Natural killer cell treated with Interleukin-12 subunit alpha and Interleukin-12 subunit beta and Interleukin-15 and Interleukin-18, amount 100 ng/mL, for 72 hours (primary cell): ENCODE measurements around the gene FRS2. TPM values are rescaled to one million over a fixed set of nuclear protein-coding genes. Genes with fewer than 3 reads are reported as not detected.
"Not testable (repeated sequence)": the region's sequence is repeated elsewhere in the genome, so short reads cannot be mapped to it uniquely, and the experiment has no call there.

Source experiments
- ATAC-seq, 2 donors: fragments of 150-1000 bp; cut with Tn5 transposase in 1 of 2; sonication (Bioruptor Pico), chemical (Tn5 transposase) in 1 of 2; 2 replicates each; pipeline ENCODE4 v1.10.0; 2021
- DNase-seq: peaks from one replicate; pipeline ENCODE4 v3.0.0; 2022; ENCODE audit warnings: low spot score
- H3K27ac Mint-ChIP-seq, 2 donors: 1 replicate in 1 of 2; 2 replicates in 1 of 2; pipeline ENCODE4 v1.8.0; 2022; ENCODE audit warnings: mixed read lengths in 2 of 2, mild to moderate bottlenecking in 1 of 2, moderate library complexity in 1 of 2
- H3K27me3 Mint-ChIP-seq, 2 donors: 1 replicate in 1 of 2; 2 replicates in 1 of 2; pipeline ENCODE4 v1.8.0; 2022; ENCODE audit warnings: mixed read lengths in 2 of 2
- H3K36me3 Mint-ChIP-seq: one replicate; pipeline ENCODE4 v1.8.0; 2022; ENCODE audit warnings: mixed read lengths
- H3K4me1 Mint-ChIP-seq, 2 donors: 1 replicate in 1 of 2; 2 replicates in 1 of 2; pipeline ENCODE4 v1.8.0; 2022; ENCODE audit warnings: low read depth in 2 of 2, mixed read lengths in 2 of 2, mild to moderate bottlenecking in 1 of 2
- H3K4me3 Mint-ChIP-seq: one replicate; pipeline ENCODE4 v1.8.0; 2022; ENCODE audit warnings: mixed read lengths
- H3K9me3 Mint-ChIP-seq: 2 replicates; pipeline ENCODE4 v1.8.0; 2022; ENCODE audit warnings: mixed read lengths
- total RNA-seq, 2 donors: library from RNA; stranded (reverse); gene quantifications; one replicate each; pipeline ENCODE4 v1.2.3, GENCODE V29; 2022

The FRS2 gene
- total RNA-seq, 2 donors from 2014 or later: 15.2 to 17.6 TPM

- Mint-ChIP-seq H3K36me3 (no peaks in the 10 kb centered on the region), H3K27me3 (peaks cover 0 to 2% of the 10 kb centered on the region in 2 donors), H3K9me3 (no peaks in the 10 kb centered on the region), H3K27ac (no peak overlapping the region), H3K4me3 (no peak overlapping the region), H3K4me1 (no peaks in the 10 kb centered on the region)
- DNase-seq (no peak), ATAC-seq (no peak)
Observed at GRCh38 chr12:69442894-69443293, 27.3 kb upstream of the FRS2 start.

DNA sequence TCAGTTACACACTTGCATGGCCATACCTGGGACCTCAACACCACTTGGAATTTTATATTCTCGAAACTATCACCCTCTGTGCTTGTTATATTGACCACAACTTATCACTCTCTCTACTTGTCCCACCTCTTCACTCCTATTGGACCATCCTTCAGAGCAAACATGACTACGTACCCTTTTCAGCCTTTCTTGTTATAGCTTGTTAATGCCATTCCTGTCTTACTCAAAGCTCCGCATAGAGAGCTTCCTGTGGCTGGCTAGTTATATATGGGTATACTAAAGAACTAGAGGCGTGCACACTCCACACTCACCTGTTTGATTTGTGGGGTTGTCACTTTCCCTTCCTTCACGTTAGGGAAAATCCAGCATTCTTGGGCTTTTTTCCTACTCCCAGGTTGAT, 26.3 kb upstream of the FRS2 start:
- H3K27ac Mint-ChIP-seq: no peak overlapping the region

DNA sequence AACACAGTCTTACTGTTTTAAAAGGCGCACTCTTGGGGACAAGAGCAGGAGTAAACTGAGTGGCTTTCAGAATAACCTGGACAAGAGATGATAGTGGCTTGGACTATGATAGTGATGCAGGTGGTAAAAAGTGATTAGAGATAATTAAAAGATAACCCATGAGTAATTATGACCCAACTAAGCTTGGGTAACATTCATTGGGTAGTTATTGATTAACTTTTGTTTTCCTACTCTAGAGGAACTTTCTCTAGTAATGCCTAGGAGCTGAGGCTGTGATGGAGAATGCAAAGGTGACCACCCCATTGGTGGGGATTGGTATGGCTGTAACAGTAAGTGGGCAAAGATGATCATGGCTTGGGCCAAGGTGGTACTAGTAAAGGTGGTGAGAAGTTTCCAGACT, 22.3 kb upstream of the FRS2 start:
- peaks cover 0 to 2% of the 10 kb centered on the region in 2 donors for H3K27me3 Mint-ChIP-seq
- DNase-seq: no peak
- no peaks in the 10 kb centered on the region for H3K36me3 Mint-ChIP-seq
- H3K4me3 Mint-ChIP-seq: no peak overlapping the region
- no peaks in the 10 kb centered on the region for H3K9me3 Mint-ChIP-seq
- no peak overlapping the region for H3K27ac Mint-ChIP-seq
- no peak for ATAC-seq
- no peaks in the 10 kb centered on the region for H3K4me1 Mint-ChIP-seq

More for the DNA sequence above, 26.3 kb upstream of the FRS2 start:
- Mint-ChIP-seq H3K9me3 (no peaks in the 10 kb centered on the region), H3K36me3 (no peaks in the 10 kb centered on the region), H3K4me3 (no peak overlapping the region), H3K27me3 (peaks cover 0 to 2% of the 10 kb centered on the region in 2 donors), H3K4me1 (no peaks in the 10 kb centered on the region)
- ATAC-seq (no peak), DNase-seq (no peak)

DNA sequence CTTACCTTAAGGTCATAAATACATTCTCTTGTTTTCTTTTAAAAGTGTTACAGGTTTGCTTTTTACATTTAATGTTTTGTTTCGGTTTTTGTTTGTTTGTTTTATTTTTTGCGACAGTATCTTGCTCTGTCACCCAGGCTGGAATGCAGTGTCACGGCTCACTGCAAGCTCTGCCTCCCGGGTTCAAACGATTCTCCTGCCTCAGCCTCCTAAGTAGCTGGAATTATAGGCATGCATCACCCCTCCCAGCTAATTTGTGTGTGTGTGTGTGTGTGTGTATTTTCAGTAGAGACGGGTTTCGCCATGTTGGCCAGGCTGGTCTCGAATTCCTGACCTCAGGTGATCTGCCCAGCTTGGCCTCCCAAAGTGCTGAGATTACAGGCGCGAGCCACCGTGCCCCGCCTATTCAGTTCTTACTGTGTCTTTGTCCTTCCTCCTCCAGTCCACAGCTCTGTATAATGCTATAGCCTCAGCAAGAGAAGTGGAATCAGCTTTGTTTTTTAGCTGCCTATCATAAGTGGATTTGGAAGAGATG, 17.5 kb upstream of the FRS2 start:
- H3K27me3 Mint-ChIP-seq: not testable (repeated sequence)

GRCh38 chr12:69456239-69456638, 13.9 kb upstream of the FRS2 start:
- H3K9me3 Mint-ChIP-seq: no peaks in the 10 kb centered on the region
- peaks cover 11 to 13% of the 10 kb centered on the region in 2 donors for H3K27me3 Mint-ChIP-seq
- no peak overlapping the region for H3K27ac Mint-ChIP-seq
- ATAC-seq (no peak), DNase-seq (no peak)
- H3K4me1 Mint-ChIP-seq: no peaks in the 10 kb centered on the region
- no peaks in the 10 kb centered on the region for H3K36me3 Mint-ChIP-seq
- no peak overlapping the region for H3K4me3 Mint-ChIP-seq

More for the DNA sequence above, 17.5 kb upstream of the FRS2 start:
- not testable (repeated sequence) for H3K27ac Mint-ChIP-seq, H3K4me3 Mint-ChIP-seq, ATAC-seq, H3K9me3 Mint-ChIP-seq, H3K4me1 Mint-ChIP-seq, DNase-seq, H3K36me3 Mint-ChIP-seq

- no peaks in the 10 kb centered on the region for H3K4me1 Mint-ChIP-seq
- no peak overlapping the region for H3K27ac Mint-ChIP-seq
- no peak for ATAC-seq
- DNase-seq: no peak
- no peaks in the 10 kb centered on the region for H3K9me3 Mint-ChIP-seq
- H3K27me3 Mint-ChIP-seq: peaks cover 14 to 18% of the 10 kb centered on the region in 2 donors
- no peaks in the 10 kb centered on the region for H3K36me3 Mint-ChIP-seq
- no peak overlapping the region for H3K4me3 Mint-ChIP-seq
Observed at GRCh38 chr12:69457433-69457832, 12.8 kb upstream of the FRS2 start.

DNA sequence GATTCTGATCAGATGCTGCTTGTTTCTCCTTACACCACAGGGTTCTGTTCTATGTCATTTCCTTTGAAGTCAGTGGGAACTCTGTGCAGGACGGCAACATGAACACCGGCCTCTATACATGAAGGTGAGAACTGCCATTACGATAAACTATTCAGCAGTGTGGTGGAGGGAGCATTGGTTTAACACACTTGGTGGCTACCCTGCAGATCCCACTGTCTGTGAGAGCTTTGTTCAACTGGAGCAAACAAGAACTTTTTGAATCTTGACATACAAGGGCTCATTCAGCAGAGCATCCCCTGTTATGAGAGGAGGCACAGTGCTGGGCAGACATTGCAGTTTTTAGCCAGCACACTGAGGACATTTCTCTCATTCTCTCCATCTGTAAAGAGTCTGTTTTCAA, 10.7 kb upstream of the FRS2 start:
- Mint-ChIP-seq H3K4me3 (no peak overlapping the region), H3K27me3 (peaks cover 11 to 13% of the 10 kb centered on the region in 2 donors), H3K4me1 (no peaks in the 10 kb centered on the region), H3K27ac (no peak overlapping the region), H3K36me3 (no peaks in the 10 kb centered on the region), H3K9me3 (no peaks in the 10 kb centered on the region)
- no peak for DNase-seq
- ATAC-seq: no peak

DNA sequence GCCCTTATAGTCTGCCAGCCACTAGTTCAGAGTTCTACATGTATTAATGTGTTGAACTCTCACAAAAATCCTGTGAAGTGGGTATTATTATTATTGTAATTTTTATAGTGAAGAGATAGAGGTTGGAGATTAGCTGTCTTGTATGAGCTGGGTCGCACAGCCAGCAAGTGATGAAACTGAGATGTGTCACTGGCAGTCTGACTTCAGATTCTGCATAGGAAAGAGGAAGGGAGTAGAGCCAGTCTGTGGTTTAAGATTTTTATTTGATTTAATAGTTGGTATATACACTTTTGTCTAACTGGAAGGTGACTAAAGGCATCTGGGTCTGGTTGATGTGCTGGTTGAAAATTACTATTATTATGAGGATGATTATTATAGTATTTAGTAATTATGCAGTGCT, 5.8 kb upstream of the FRS2 start:
- no peak for DNase-seq
- H3K4me1 Mint-ChIP-seq: no peaks in the 10 kb centered on the region

DNA sequence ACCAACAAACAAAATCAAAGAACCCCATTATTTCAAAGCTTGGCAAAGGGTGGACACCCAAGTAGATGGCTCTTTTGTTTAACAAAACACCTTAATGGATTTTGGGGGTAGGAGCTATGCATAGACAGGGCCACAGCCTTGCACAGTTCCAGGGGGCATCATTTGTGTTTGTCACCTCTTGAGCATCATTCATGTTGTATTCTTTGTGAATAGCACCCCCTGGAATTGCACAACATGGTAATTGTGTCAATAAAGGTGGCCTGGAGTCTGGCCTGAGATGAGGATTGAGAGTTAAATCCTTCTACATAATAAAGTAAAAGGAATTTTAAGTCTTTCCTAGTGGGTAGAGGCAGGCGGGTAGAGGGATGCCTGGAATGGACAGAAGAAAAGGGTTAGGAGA, 3.3 kb upstream of the FRS2 start:
- no peak for ATAC-seq

More for the DNA sequence above, 5.8 kb upstream of the FRS2 start:
- Mint-ChIP-seq H3K9me3 (no peaks in the 10 kb centered on the region), H3K36me3 (no peaks in the 10 kb centered on the region), H3K4me3 (no peak overlapping the region), H3K27ac (no peak overlapping the region), H3K27me3 (peaks cover 6 to 12% of the 10 kb centered on the region in 2 donors)
- no peak for ATAC-seq

DNA sequence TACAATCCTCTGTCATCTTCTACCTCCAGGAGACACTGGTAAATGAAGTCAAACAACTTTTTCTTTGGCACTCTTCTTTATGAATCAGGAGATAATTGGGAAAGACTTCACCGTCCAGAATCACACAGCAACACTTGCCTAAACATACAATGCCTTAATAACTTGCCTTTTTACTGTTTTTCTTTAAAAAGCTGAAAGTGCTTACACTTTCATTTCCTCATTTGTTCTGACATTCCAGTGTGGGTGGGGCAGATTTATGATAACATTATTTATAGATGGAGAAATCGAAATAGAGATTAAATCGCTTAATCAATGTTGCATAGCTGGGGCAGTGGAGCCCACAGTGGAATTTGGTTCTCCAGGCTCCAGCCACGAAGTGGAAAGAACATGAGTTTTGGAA, 2.8 kb upstream of the FRS2 start:
- DNase-seq (no peak), ATAC-seq (no peak)
- H3K36me3 Mint-ChIP-seq: no peaks in the 10 kb centered on the region
- peaks cover 14% of the 10 kb centered on the region in 2 donors for H3K4me1 Mint-ChIP-seq
- no peak overlapping the region for H3K4me3 Mint-ChIP-seq
- H3K27me3 Mint-ChIP-seq: peaks cover 2 to 6% of the 10 kb centered on the region in 2 donors
- no peak overlapping the region for H3K27ac Mint-ChIP-seq
- no peaks in the 10 kb centered on the region for H3K9me3 Mint-ChIP-seq

More for the DNA sequence above, 3.3 kb upstream of the FRS2 start:
- H3K4me3 Mint-ChIP-seq: no peak overlapping the region
- no peaks in the 10 kb centered on the region for H3K9me3 Mint-ChIP-seq
- H3K27me3 Mint-ChIP-seq: peaks cover 6% of the 10 kb centered on the region in 2 donors
- DNase-seq: no peak
- no peak overlapping the region for H3K27ac Mint-ChIP-seq
- peaks cover 9% of the 10 kb centered on the region in 2 donors for H3K4me1 Mint-ChIP-seq
- no peaks in the 10 kb centered on the region for H3K36me3 Mint-ChIP-seq

- Mint-ChIP-seq H3K27ac (no peak overlapping the region), H3K27me3 (peaks cover 0 to 6% of the 10 kb centered on the region in 2 donors), H3K4me1 (peaks cover 18 to 24% of the 10 kb centered on the region in 2 donors), H3K36me3 (no peaks in the 10 kb centered on the region), H3K9me3 (no peaks in the 10 kb centered on the region), H3K4me3 (no peak overlapping the region)
- ATAC-seq: no peak
- DNase-seq: no peak
Observed at GRCh38 chr12:69468237-69469026, 1.8 kb upstream of the FRS2 start.

DNA sequence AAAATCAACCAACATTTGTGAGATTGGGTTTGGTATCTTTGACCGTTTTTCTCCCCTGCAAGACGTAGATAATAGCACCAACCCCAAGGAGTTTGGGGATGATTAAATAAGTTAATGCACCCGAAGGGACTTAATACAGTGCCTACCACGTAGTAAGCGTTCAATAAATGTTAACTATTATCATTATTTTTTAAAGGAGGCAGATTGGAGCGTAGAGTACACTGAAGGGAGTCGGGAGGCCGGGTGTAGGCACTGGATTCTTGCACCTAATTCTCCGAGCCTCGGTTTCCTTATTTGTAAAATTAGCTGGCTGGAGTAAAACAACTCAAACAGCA, 367 bp upstream of the FRS2 start:
- Mint-ChIP-seq H3K27me3 (peaks cover 0 to under 1% of the 10 kb centered on the region in 2 donors), H3K4me3 (peak overlapping the region; percentile 84), H3K36me3 (no peaks in the 10 kb centered on the region), H3K4me1 (peaks cover 25 to 34% of the 10 kb centered on the region in 2 donors), H3K27ac (peak overlapping the region; percentile 79 to 93), H3K9me3 (no peaks in the 10 kb centered on the region)
- ATAC-seq: peak in 1 of 2 donors; percentile 22
- DNase-seq: no peak

- ATAC-seq: no peak
- DNase-seq: no peak
- H3K4me1 Mint-ChIP-seq: peaks cover 28 to 45% of the 10 kb centered on the region in 2 donors
- H3K9me3 Mint-ChIP-seq: no peaks in the 10 kb centered on the region
- H3K4me3 Mint-ChIP-seq: peak overlapping the region; percentile 84
- H3K27me3 Mint-ChIP-seq: no peaks in the 10 kb centered on the region
- peak overlapping the region; percentile 79 to 93 for H3K27ac Mint-ChIP-seq
- no peaks in the 10 kb centered on the region for H3K36me3 Mint-ChIP-seq
Observed at GRCh38 chr12:69471076-69471430, 865 bp downstream of the FRS2 start.

DNA sequence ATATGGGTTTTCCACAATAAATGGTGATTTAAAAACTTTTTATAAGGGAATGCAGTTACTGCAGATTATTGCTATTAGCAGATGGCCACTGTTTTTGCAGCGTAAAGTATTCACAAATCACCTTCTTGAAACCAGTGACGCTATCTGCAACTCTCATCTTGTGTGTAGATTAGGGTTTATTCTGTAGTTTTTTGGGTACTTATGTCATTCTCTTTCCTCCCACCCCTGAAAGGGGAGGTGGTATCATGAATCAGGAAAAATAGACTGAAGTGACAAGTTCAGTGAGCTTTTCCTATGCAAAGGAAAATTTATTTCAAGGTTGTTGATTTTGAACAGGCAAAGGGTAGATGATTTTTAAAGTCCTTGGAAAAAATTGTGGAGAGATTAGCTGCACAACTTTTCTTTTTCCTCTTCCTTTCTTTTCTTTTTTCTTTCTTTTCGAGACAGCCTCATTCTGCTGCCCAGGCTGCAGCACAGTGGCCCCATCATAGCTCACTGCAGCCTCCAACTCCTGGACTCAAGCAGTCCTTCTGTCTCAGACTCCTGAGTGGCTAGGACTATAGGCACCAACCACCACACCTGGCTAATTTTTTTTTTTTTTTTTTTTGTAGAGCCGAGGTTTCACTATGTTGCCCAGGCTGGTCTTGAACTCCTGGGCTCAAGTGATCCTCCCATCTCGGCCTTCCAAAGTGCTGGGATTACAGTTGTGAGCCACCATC, 1.6 kb downstream of the FRS2 start:
- H3K36me3 Mint-ChIP-seq: no peaks in the 10 kb centered on the region
- ATAC-seq (no peak), DNase-seq (no peak)
- no peaks in the 10 kb centered on the region for H3K9me3 Mint-ChIP-seq
- H3K27me3 Mint-ChIP-seq: no peaks in the 10 kb centered on the region
- peak overlapping the region; percentile 84 for H3K4me3 Mint-ChIP-seq
- H3K4me1 Mint-ChIP-seq: peaks cover 33 to 47% of the 10 kb centered on the region in 2 donors
- H3K27ac Mint-ChIP-seq: peak overlapping the region; percentile 79 to 93
